Measurements from ENCODE around the gene SLC13A3.

DNA sequence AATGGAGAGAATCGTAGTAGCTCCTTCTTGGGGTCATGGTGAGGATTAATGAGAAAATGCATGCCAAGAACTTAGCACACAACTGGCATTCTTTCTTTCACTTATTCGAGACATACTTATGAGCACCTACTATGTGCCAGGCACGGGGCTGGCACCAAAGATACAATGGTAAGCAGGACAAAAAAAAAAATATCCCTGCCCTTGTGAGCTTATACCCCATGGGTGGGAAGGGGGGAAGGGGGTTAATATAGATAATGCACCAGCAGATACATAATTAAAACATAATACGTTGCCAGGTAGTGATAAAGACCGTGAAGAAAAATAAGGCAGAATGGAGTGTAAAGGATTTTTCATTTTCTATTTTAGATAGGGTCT, 8.3 kb downstream of the SLC13A3 start:
- TF ChIP-seq CTCF (IDR thresholded peaks at IDR 0.05; ENCODE audit: low read length) (no peak), EZH2 (IDR thresholded peaks at IDR 0.05; ENCODE audit: borderline replicate concordance, low read length) (no peak)

Measured in OCI-LY1 (cell line).